ENCODE data around the gene BCAR1.

DNA sequence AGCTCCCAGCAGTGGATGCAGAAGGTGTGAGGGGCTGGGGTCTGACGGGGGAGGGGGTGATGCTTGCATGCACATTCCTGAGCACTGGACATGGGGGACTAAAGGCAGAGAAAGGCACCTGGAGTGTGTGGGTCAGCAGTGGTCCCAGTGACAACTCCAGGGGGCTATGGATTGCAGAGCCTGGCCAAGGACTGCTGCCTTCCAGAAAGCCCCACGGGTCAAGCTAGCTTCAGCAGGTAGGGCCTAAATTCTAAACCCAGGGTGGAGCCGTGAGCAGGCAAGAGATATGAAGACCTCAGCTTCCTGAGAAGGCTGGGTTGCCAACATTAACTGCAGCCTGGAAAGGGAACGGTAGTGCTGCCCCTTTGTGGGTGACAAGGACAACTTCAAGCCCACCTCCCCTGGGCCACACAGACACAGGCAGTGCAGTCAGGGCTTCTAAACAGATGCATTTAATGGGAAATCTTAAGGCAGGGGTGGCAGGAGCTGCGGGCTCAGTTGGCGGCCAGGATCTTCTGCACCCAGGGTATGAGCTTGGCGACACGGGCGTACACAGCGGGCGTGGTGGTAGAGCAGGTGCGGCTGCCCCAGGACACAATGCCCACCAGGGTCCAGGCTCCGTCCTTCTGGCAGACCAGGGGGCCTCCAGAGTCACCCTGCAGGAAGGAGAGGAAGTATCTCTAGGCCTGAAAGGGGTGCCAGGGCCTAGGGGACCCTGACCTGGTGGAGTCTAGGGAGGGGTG, 47.6 kb downstream of the BCAR1 start:
- TF ChIP-seq, protein P1, sequence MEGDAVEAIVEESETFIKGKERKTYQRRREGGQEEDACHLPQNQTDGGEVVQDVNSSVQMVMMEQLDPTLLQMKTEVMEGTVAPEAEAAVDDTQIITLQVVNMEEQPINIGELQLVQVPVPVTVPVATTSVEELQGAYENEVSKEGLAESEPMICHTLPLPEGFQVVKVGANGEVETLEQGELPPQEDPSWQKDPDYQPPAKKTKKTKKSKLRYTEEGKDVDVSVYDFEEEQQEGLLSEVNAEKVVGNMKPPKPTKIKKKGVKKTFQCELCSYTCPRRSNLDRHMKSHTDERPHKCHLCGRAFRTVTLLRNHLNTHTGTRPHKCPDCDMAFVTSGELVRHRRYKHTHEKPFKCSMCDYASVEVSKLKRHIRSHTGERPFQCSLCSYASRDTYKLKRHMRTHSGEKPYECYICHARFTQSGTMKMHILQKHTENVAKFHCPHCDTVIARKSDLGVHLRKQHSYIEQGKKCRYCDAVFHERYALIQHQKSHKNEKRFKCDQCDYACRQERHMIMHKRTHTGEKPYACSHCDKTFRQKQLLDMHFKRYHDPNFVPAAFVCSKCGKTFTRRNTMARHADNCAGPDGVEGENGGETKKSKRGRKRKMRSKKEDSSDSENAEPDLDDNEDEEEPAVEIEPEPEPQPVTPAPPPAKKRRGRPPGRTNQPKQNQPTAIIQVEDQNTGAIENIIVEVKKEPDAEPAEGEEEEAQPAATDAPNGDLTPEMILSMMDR (IDR thresholded peaks at IDR 0.05): no peak
- TF ChIP-seq POLR2A (IDR thresholded peaks at IDR 0.05): no peak
